Fibroblast of lung (primary cell): ENCODE measurements around the gene ADAM23. TPM values are rescaled to one million over a fixed set of nuclear protein-coding genes. Genes with fewer than 3 reads are reported as not detected.

Source experiments
- DNase-seq, 2 donors: peaks; one replicate each; pipeline versions ENCODE4 v3.0.0 to v3.0.0-alpha.2; 2010; ENCODE audit warnings: low read depth in 2 of 2
- H2AFZ ChIP-seq: 2 replicates; pipeline ENCODE4 v1.5.1; 2012; ENCODE audit warnings: low read length, control low read depth, inconsistent platforms
- H3K27ac ChIP-seq: 2 replicates; pipeline ENCODE4 v1.5.1; 2011; ENCODE audit warnings: low read length, control low read depth; ENCODE audit not compliant: insufficient read depth
- H3K27me3 ChIP-seq: 2 replicates; pipeline ENCODE4 v1.5.1; 2011; ENCODE audit warnings: mild to moderate bottlenecking, low read length; ENCODE audit not compliant: control insufficient read depth, insufficient read depth
- H3K36me3 ChIP-seq: 2 replicates; pipeline ENCODE4 v1.5.1; 2011; ENCODE audit warnings: low read length; ENCODE audit not compliant: control insufficient read depth, insufficient read depth
- H3K4me1 ChIP-seq: 2 replicates; pipeline ENCODE4 v1.5.1; 2011; ENCODE audit warnings: low read length; ENCODE audit not compliant: control insufficient read depth, insufficient read depth; ENCODE audit errors: extremely low read depth
- H3K4me2 ChIP-seq: 2 replicates; pipeline ENCODE4 v1.5.1; 2011; ENCODE audit warnings: low read length, control low read depth; ENCODE audit not compliant: insufficient read depth; ENCODE audit errors: extremely low read depth
- H3K4me3 ChIP-seq, 4 experiments: fragments of 200-600 bp in 1 of 4; sonication (generic) in 1 of 4; replicated peaks in 1 of 4; 2 replicates each; pipeline ENCODE4 v1.5.1; 2011 to 2016; ENCODE audit warnings: low read length in 4 of 4, low read depth in 3 of 4, mild to moderate bottlenecking in 3 of 4, control low read depth in 2 of 4, inconsistent platforms in 1 of 4, mixed read lengths in 1 of 4; ENCODE audit not compliant: insufficient read depth in 1 of 4; ENCODE audit errors: control extremely low read depth in 1 of 4
- H3K79me2 ChIP-seq: 2 replicates; pipeline ENCODE4 v1.5.1; 2012; ENCODE audit warnings: mild to moderate bottlenecking, low read length, inconsistent platforms; ENCODE audit not compliant: control insufficient read depth, insufficient read depth
- H3K9ac ChIP-seq: 2 replicates; pipeline ENCODE4 v1.5.1; 2011; ENCODE audit warnings: mild to moderate bottlenecking, low read length, control low read depth; ENCODE audit not compliant: insufficient read depth
- H3K9me3 ChIP-seq: 2 replicates; pipeline ENCODE4 v1.5.1; 2012; ENCODE audit warnings: low read depth, low read length; ENCODE audit not compliant: control insufficient read depth, insufficient read depth
- H4K20me1 ChIP-seq: 2 replicates; pipeline ENCODE4 v1.5.1; 2011; ENCODE audit warnings: low read length; ENCODE audit not compliant: control insufficient read depth, insufficient read depth; ENCODE audit errors: extremely low read depth
- EZH2 ChIP-seq: IDR thresholded peaks from 2 replicates; pipeline ENCODE4 v1.5.1; 2012; ENCODE audit warnings: low read length, control low read depth, mild to moderate bottlenecking; ENCODE audit errors: missing control alignments
- polyA plus RNA-seq, 2 donors: library from polyadenylated mRNA; depleted of rRNA in 1 of 2; stranded (reverse) in 1 of 2; unstranded in 1 of 2; fragments of >200 nt; gene quantifications; 2 replicates each; pipeline ENCODE4 v1.2.1, GENCODE V29; 2011 to 2012; ENCODE audit warnings: missing spikeins in 1 of 2
- total RNA-seq: library from RNA; depleted of rRNA; stranded (reverse); fragments of >200 nt; gene quantifications from 2 replicates; pipeline ENCODE4 v1.2.1, GENCODE V29; 2014
- TF ChIP-seq, protein P1 (sequence below), 2 donors: IDR thresholded peaks in 1 of 2; conservative IDR thresholded peaks in 1 of 2; 1 replicate in 1 of 2; 2 replicates in 1 of 2; pipeline ENCODE4 v1.5.1; 2011 to 2012; ENCODE audit warnings: low read length in 2 of 2, control low read depth in 1 of 2, inconsistent platforms in 1 of 2, low read depth in 1 of 2, mild to moderate bottlenecking in 1 of 2

ADAM23 gene
- total and polyA plus RNA-seq, 2 donors (not counting 1 experiment from before 2014, with no cell fraction given) = 2.3 to 2.7 TPM

GRCh38 chr2:206561962-206562361, 118.6 kb downstream of the ADAM23 start:
- Histone ChIP-seq H3K79me2 (no peaks in the 10 kb centered on the region), H4K20me1 (no peaks in the 10 kb centered on the region), H3K4me1 (no peaks in the 10 kb centered on the region), H2AFZ (no peak overlapping the region), H3K9me3 (no peaks in the 10 kb centered on the region), H3K4me3 (no peak overlapping the region), H3K9ac (no peak overlapping the region), H3K36me3 (no peaks in the 10 kb centered on the region), H3K4me2 (no peak overlapping the region), H3K27ac (no peak overlapping the region), H3K27me3 (no peaks in the 10 kb centered on the region)
- peak in 1 of 2 donors; percentile 41 for DNase-seq
- TF ChIP-seq EZH2 = no peak
- TF ChIP-seq, protein P1, sequence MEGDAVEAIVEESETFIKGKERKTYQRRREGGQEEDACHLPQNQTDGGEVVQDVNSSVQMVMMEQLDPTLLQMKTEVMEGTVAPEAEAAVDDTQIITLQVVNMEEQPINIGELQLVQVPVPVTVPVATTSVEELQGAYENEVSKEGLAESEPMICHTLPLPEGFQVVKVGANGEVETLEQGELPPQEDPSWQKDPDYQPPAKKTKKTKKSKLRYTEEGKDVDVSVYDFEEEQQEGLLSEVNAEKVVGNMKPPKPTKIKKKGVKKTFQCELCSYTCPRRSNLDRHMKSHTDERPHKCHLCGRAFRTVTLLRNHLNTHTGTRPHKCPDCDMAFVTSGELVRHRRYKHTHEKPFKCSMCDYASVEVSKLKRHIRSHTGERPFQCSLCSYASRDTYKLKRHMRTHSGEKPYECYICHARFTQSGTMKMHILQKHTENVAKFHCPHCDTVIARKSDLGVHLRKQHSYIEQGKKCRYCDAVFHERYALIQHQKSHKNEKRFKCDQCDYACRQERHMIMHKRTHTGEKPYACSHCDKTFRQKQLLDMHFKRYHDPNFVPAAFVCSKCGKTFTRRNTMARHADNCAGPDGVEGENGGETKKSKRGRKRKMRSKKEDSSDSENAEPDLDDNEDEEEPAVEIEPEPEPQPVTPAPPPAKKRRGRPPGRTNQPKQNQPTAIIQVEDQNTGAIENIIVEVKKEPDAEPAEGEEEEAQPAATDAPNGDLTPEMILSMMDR (conservative IDR thresholded peaks at IDR 0.05 in 1 of 2, IDR thresholded peaks at IDR 0.05 in 1 of 2; ENCODE audit: low read depth in 1 of 2, low read length in 2 of 2) = no peak

GRCh38 chr2:206562375-206562774, 119.0 kb downstream of the ADAM23 start:
- Histone ChIP-seq H3K79me2 (no peaks in the 10 kb centered on the region), H2AFZ (no peak overlapping the region), H3K4me3 (no peak overlapping the region), H3K4me2 (no peak overlapping the region), H3K27ac (no peak overlapping the region), H3K36me3 (no peaks in the 10 kb centered on the region), H3K27me3 (no peaks in the 10 kb centered on the region), H3K9me3 (no peaks in the 10 kb centered on the region), H3K9ac (no peak overlapping the region), H3K4me1 (no peaks in the 10 kb centered on the region), H4K20me1 (no peaks in the 10 kb centered on the region)
- DNase-seq = peak; percentile 14 to 43
- no peak for TF ChIP-seq EZH2
- TF ChIP-seq, protein P1 (conservative IDR thresholded peaks at IDR 0.05 in 1 of 2, IDR thresholded peaks at IDR 0.05 in 1 of 2; ENCODE audit: low read depth in 1 of 2, low read length in 2 of 2) = no peak

DNA sequence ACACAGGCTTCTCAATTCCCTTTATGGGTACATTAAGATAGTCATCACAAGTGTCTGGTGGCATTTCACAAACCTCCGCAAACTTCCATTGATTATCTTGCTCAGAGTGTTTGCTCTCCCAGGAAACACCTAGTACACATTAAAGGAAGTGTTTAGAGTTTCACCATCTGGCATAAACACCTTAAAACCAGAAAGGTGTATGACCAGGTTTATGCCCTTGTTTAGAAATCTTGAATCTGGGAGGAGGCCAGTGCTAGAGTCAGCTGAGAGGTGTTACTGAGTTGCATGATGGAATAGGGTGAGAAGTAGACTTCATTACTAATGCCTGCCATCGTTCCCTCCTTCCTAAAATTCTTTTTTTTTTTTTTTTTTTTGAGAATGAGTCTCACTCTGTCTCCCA, 120.0 kb downstream of the ADAM23 start:
- Histone ChIP-seq H3K4me2 (no peak overlapping the region), H2AFZ (no peak overlapping the region), H3K79me2 (no peaks in the 10 kb centered on the region), H3K27me3 (no peaks in the 10 kb centered on the region), H3K36me3 (no peaks in the 10 kb centered on the region), H3K4me3 (no peak overlapping the region), H3K9ac (no peak overlapping the region), H3K9me3 (no peaks in the 10 kb centered on the region), H3K4me1 (no peaks in the 10 kb centered on the region), H4K20me1 (no peaks in the 10 kb centered on the region), H3K27ac (no peak overlapping the region)
- DNase-seq = no peak
- TF ChIP-seq, protein P1 (conservative IDR thresholded peaks at IDR 0.05 in 1 of 2, IDR thresholded peaks at IDR 0.05 in 1 of 2; ENCODE audit: low read depth in 1 of 2, low read length in 2 of 2) = no peak
- no peak for TF ChIP-seq EZH2
